ENCODE measurements around the gene TSSC4.

- TF ChIP-seq EZH2phosphoT487 (IDR thresholded peaks at IDR 0.05; ENCODE audit: low read depth): no peak
- TF ChIP-seq, protein P1, sequence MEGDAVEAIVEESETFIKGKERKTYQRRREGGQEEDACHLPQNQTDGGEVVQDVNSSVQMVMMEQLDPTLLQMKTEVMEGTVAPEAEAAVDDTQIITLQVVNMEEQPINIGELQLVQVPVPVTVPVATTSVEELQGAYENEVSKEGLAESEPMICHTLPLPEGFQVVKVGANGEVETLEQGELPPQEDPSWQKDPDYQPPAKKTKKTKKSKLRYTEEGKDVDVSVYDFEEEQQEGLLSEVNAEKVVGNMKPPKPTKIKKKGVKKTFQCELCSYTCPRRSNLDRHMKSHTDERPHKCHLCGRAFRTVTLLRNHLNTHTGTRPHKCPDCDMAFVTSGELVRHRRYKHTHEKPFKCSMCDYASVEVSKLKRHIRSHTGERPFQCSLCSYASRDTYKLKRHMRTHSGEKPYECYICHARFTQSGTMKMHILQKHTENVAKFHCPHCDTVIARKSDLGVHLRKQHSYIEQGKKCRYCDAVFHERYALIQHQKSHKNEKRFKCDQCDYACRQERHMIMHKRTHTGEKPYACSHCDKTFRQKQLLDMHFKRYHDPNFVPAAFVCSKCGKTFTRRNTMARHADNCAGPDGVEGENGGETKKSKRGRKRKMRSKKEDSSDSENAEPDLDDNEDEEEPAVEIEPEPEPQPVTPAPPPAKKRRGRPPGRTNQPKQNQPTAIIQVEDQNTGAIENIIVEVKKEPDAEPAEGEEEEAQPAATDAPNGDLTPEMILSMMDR (IDR thresholded peaks at IDR 0.05; ENCODE audit: low read depth, low read length): no peak
These were observed 14.6 kb downstream of the TSSC4 start for GRCh38 chr11:2415171-2415570.
